ENCODE results near the gene COL24A1.

Gene COL24A1

GRCh38 chr1:85998105-85998855, 158.3 kb downstream of the COL24A1 start:
- TF ChIP-seq CTCF (IDR thresholded peaks at IDR 0.05), result no peak
- DNase-seq (ENCODE audit: low spot score), result no peak
- Histone ChIP-seq H3K27ac (no peak overlapping the region), H3K4me3 (no peak overlapping the region)

GRCh38 chr1:85992791-85993190, 163.8 kb downstream of the COL24A1 start:
- no peak for DNase-seq (ENCODE audit: low spot score)
- Histone ChIP-seq H3K27ac (no peak overlapping the region), H3K4me3 (no peak overlapping the region)
- TF ChIP-seq CTCF (IDR thresholded peaks at IDR 0.05), result no peak

- DNase-seq (ENCODE audit: low spot score), result no peak
- no peak overlapping the region for H3K4me3 ChIP-seq
- no peak overlapping the region for H3K27ac ChIP-seq
- TF ChIP-seq CTCF (IDR thresholded peaks at IDR 0.05), result no peak
Measured at GRCh38 chr1:85991261-85991660, 165.3 kb downstream of the COL24A1 start.

GRCh38 chr1:85984636-85985035, 171.9 kb downstream of the COL24A1 start:
- Histone ChIP-seq H3K27ac (no peak overlapping the region), H3K4me3 (no peak overlapping the region)
- no peak for DNase-seq (ENCODE audit: low spot score)
- no peak for TF ChIP-seq CTCF (IDR thresholded peaks at IDR 0.05)

GRCh38 chr1:85983316-85983715, 173.3 kb downstream of the COL24A1 start:
- DNase-seq (ENCODE audit: low spot score), result no peak
- Histone ChIP-seq H3K27ac (no peak overlapping the region), H3K4me3 (no peak overlapping the region)
- no peak for TF ChIP-seq CTCF (IDR thresholded peaks at IDR 0.05)

GRCh38 chr1:85976516-85977205, 179.9 kb downstream of the COL24A1 start:
- DNase-seq (ENCODE audit: low spot score), result no peak
- Histone ChIP-seq H3K4me3 (no peak overlapping the region), H3K27ac (no peak overlapping the region)
- TF ChIP-seq CTCF (IDR thresholded peaks at IDR 0.05), result no peak

- no peak for TF ChIP-seq CTCF (IDR thresholded peaks at IDR 0.05)
- DNase-seq (ENCODE audit: low spot score), result no peak
- Histone ChIP-seq H3K27ac (no peak overlapping the region), H3K4me3 (no peak overlapping the region)
Measured at GRCh38 chr1:85975912-85976371, 180.6 kb downstream of the COL24A1 start.

Measured in coronary artery (tissue), 2 donors.